OCI-LY3 (cell line): ENCODE results near the gene RERE.

Experiments used
- H2AFZ ChIP-seq: fragments of 200-600, 300-600 bp; shearing (Covaris generic); 2 replicates; pipeline ENCODE4 v1.6.0; 2014; ENCODE audit warnings: antibody characterized with exemption, low read depth, low read length
- H3K27ac ChIP-seq: fragments of 200-600, 300-600 bp; sonication (generic); 2 replicates; pipeline ENCODE4 v1.5.1; 2014; ENCODE audit warnings: mild to moderate bottlenecking, low read length, moderate library complexity, mixed read lengths
- H3K27me3 ChIP-seq: fragments of 200-600, 300-600 bp; sonication (generic); 2 replicates; pipeline ENCODE4 v1.6.1; 2014; ENCODE audit warnings: low read depth, low read length, mixed read lengths
- H3K36me3 ChIP-seq: fragments of 200-600, 300-600 bp; sonication (generic); replicated peaks from 2 replicates; pipeline ENCODE3; 2014; ENCODE audit warnings: low read depth, low read length, mixed read lengths
- H3K4me1 ChIP-seq: fragments of 300-600, 200-600 bp; sonication (generic); 2 replicates; pipeline ENCODE4 v1.6.1; 2014; ENCODE audit warnings: low read length, mixed read lengths
- H3K4me2 ChIP-seq: fragments of 200-600, 300-600 bp; sonication (generic); 2 replicates; pipeline ENCODE4 v1.6.1; 2014; ENCODE audit warnings: low read length, mixed read lengths
- H3K4me3 ChIP-seq: fragments of 300-600, 200-600 bp; sonication (generic); 2 replicates; pipeline ENCODE4 v1.5.1; 2014; ENCODE audit warnings: antibody characterized with exemption, mild to moderate bottlenecking, low read length, moderate library complexity
- H3K79me2 ChIP-seq: fragments of 300-600, 200-600 bp; shearing (Covaris generic); 2 replicates; pipeline ENCODE4 v1.6.1; 2014; ENCODE audit warnings: mild to moderate bottlenecking, low read length, mixed read lengths
- H3K9ac ChIP-seq: fragments of 300-600, 200-600 bp; shearing (Covaris generic); 2 replicates; pipeline ENCODE4 v1.6.0; 2014; ENCODE audit warnings: mild to moderate bottlenecking, low read length, moderate library complexity
- H3K9me3 ChIP-seq: fragments of 200-600, 300-600 bp; shearing (Covaris generic); 2 replicates; pipeline ENCODE4 v1.6.1; 2014; ENCODE audit warnings: low read length, mixed read lengths; ENCODE audit not compliant: insufficient read depth
- H4K20me1 ChIP-seq: fragments of 200-600, 300-600 bp; sonication (generic); 2 replicates; pipeline ENCODE4 v1.6.1; 2016; ENCODE audit warnings: low read length, mixed read lengths; ENCODE audit not compliant: insufficient read depth
- EZH2phosphoT487 ChIP-seq: fragments of 200-600 bp; shearing (Covaris generic); IDR thresholded peaks from 2 replicates; pipeline ENCODE4 v1.6.1; 2018; ENCODE audit warnings: antibody characterized with exemption, mixed run types, low read depth
- TF ChIP-seq, protein P1 (sequence below): fragments of 200-600, 300-600 bp; sonication (generic); IDR thresholded peaks from 2 replicates; pipeline ENCODE4 v1.5.1; 2014; ENCODE audit warnings: antibody characterized with exemption, low read length, low read depth

Gene RERE

DNA sequence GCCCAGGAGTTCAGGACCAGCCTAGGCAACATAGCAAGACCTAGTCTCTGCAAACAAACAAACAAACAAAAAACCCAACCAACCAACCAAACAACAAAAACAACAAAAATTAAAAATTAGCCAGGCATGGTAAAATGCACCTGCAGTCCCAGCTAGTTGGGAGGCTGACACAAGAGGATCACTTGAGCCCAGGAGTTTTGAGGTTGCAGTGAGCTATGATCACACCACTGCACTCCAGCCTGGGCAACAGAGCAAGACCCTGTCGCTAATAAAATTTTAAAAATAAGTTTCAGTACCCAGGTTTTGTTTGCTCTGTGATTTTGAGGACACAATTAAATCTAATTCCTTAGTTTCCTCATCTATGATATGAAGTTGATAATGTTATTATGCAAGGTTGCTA lies 298.3 kb downstream of the RERE start:
- Histone ChIP-seq H2AFZ (no peak overlapping the region), H3K9ac (no peak overlapping the region), H3K4me2 (no peak overlapping the region), H3K27me3 (no peaks in the 10 kb centered on the region), H3K9me3 (no peaks in the 10 kb centered on the region), H4K20me1 (no peaks in the 10 kb centered on the region), H3K27ac (no peak overlapping the region), H3K79me2 (0 out of 2 replicates have a peak, but pooled peaks cover 3% of the 10 kb centered on the region), H3K36me3 (no peaks in the 10 kb centered on the region), H3K4me3 (no peak overlapping the region), H3K4me1 (peaks cover 5% of the 10 kb centered on the region; the same call in 1 of the 2 replicates)
- TF ChIP-seq EZH2phosphoT487, result no peak
- TF ChIP-seq, protein P1, sequence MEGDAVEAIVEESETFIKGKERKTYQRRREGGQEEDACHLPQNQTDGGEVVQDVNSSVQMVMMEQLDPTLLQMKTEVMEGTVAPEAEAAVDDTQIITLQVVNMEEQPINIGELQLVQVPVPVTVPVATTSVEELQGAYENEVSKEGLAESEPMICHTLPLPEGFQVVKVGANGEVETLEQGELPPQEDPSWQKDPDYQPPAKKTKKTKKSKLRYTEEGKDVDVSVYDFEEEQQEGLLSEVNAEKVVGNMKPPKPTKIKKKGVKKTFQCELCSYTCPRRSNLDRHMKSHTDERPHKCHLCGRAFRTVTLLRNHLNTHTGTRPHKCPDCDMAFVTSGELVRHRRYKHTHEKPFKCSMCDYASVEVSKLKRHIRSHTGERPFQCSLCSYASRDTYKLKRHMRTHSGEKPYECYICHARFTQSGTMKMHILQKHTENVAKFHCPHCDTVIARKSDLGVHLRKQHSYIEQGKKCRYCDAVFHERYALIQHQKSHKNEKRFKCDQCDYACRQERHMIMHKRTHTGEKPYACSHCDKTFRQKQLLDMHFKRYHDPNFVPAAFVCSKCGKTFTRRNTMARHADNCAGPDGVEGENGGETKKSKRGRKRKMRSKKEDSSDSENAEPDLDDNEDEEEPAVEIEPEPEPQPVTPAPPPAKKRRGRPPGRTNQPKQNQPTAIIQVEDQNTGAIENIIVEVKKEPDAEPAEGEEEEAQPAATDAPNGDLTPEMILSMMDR, result no peak

- no peak overlapping the region for H3K9ac ChIP-seq
- H3K4me1 ChIP-seq, result peaks cover 4% of the 10 kb centered on the region; the same call in 1 of the 2 replicates
- H3K4me2 ChIP-seq, result no peak overlapping the region
- no peaks in the 10 kb centered on the region for H4K20me1 ChIP-seq
- H3K36me3 ChIP-seq, result no peaks in the 10 kb centered on the region
- H3K4me3 ChIP-seq, result no peak overlapping the region
- no peaks in the 10 kb centered on the region for H3K79me2 ChIP-seq
- no peaks in the 10 kb centered on the region for H3K27me3 ChIP-seq
- H2AFZ ChIP-seq, result no peak overlapping the region
- TF ChIP-seq, protein P1, result no peak
- TF ChIP-seq EZH2phosphoT487, result no peak
- H3K27ac ChIP-seq, result no peak overlapping the region
- H3K9me3 ChIP-seq, result no peaks in the 10 kb centered on the region
Observed at GRCh38 chr1:8518490-8518801, 299.0 kb downstream of the RERE start.

GRCh38 chr1:8517661-8518489 lies 299.6 kb downstream of the RERE start:
- Histone ChIP-seq H3K4me1 (peaks cover 4% of the 10 kb centered on the region; the same call in 1 of the 2 replicates), H3K36me3 (no peaks in the 10 kb centered on the region), H3K4me3 (no peak overlapping the region), H3K27ac (no peak overlapping the region), H3K27me3 (no peaks in the 10 kb centered on the region), H3K4me2 (no peak overlapping the region), H3K9me3 (no peaks in the 10 kb centered on the region), H2AFZ (no peak overlapping the region), H3K79me2 (no peaks in the 10 kb centered on the region), H3K9ac (no peak overlapping the region), H4K20me1 (no peaks in the 10 kb centered on the region)
- no peak for TF ChIP-seq EZH2phosphoT487
- TF ChIP-seq, protein P1, result no peak

GRCh38 chr1:8516793-8517556 lies 300.5 kb downstream of the RERE start:
- H3K27me3 ChIP-seq, result no peaks in the 10 kb centered on the region
- H3K4me2 ChIP-seq, result no peak overlapping the region
- H3K9ac ChIP-seq, result no peak overlapping the region
- no peak overlapping the region for H3K27ac ChIP-seq
- no peaks in the 10 kb centered on the region for H3K79me2 ChIP-seq
- no peak overlapping the region for H3K4me3 ChIP-seq
- no peaks in the 10 kb centered on the region for H3K36me3 ChIP-seq
- H3K4me1 ChIP-seq, result peaks cover 4% of the 10 kb centered on the region; the same call in 1 of the 2 replicates
- H3K9me3 ChIP-seq, result no peaks in the 10 kb centered on the region
- no peak for TF ChIP-seq EZH2phosphoT487
- TF ChIP-seq, protein P1, result no peak
- H4K20me1 ChIP-seq, result no peaks in the 10 kb centered on the region
- no peak overlapping the region for H2AFZ ChIP-seq
